Stimulated activated CD4-positive, alpha-beta T cell treated with anti-CD3 and anti-CD28 coated beads, Interleukin-15, amount 100 ng/mL, for 1 hour (primary cell): Measurements from ENCODE around the gene SYNGAP1.
"Not testable (repeated sequence)": the region's sequence is repeated elsewhere in the genome, so short reads cannot be mapped to it uniquely, and the experiment has no call there.

ENCODE experiments used
- DNase-seq, 2 donors: peaks; one replicate each; pipeline ENCODE4 v3.0.0-alpha.2; 2020; ENCODE audit warnings: low read depth in 1 of 2, low spot score in 1 of 2

SYNGAP1 gene

DNA sequence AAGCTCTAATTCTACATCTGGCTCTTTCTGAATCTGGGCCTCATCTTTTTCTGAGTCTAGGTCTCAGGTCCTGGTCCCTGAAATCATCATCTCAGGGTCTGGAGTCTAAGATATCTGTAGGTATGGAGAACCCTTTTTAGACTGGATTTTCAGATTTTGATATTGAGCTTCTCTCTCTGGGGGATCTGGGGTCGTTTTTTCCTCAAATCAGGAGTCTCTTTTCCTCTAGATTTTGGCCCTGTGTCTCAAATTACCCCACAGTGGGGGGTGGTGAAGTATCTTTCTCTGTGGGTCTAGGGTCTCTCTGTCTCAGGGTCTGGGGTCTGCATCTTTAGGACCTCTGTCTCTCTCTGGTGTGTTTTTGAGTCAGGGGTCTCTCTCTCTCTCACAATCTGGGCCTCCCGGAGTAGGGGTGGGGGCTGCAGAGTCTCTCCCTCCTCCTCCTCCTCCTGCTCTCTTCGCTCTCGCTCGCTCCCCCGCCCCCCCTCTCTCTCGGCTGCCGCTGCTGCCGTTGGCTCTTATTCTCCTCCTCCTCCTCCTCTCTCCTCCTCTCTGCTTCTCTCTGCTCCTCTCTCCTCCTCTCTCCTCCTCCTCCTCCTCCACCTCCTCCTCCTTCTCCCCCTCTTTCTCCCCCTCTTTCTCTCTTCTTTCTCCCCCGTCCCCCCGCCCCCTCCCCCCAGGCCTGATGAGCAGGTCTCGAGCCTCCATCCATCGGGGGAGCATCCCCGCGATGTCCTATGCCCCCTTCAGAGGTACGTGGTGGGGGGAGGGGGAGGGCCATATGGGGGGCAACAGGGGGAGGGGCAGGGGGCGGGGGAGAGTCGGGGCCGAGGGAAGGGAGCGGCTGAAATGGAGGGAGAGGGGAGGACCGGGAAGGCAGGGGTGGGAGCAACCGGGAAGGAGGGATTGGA is at the start of gene SYNGAP1:
Gene SYNGAP1, plus strand, starts transcription at position 486 of the 911 bp plus-strand sequence. Its CDS starts 200 bp downstream, at position 686.
- DNase-seq = peak in 1 of 2 donors; percentile 35

DNA sequence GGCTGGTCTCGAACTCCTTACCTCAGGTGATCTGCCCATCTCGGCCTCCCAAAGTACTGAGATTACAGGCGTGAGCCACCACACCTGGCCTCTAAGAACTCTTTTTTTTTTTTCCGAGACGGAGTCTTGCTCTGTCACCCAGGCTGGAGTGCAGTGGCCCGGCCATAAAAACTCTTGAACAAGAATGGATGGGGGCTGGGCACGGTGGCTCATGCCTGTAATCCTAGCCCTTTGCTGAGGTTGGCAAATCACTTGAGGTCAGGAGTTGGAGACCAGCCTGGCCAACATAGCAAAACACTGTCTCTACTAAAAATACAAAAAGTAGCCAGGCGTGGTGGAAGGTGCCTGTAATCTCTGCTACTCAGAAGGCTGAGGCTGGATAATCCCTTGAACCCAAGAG is 48.0 kb upstream of the SYNGAP1 start:
- not testable (repeated sequence) for DNase-seq

DNA sequence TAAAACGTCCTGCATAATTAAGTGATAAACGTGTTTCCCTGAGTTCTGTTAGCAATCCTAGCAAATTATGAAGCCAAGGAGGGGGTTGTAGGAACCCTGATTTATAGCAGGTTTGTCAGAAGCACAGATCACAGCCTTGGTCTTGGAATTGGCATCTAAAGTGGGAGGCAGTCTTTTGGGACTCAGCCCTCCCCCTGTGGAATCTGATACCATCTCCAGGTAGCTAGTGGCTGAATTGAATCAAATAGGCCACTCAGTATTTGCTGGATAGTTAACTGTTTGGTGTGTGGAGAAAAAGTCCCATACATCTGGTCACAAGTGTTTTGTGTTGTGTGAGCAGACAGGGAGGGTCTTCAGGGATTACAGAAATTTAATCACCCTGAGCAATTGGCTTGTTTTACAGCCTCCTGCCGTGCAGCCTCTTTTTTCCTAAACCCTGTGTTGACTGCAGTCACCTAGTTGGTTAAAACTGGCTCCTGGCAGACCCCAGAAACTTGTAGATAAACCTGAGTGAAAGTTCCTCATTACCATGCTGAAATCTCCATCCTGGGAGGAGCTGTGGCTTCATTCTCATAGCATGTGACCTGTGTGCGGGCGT is 47.2 kb upstream of the SYNGAP1 start:
- no peak for DNase-seq

- no peak for DNase-seq
These were observed 45.6 kb upstream of the SYNGAP1 start for GRCh38 chr6:33373960-33374910.

- DNase-seq = no peak
These were observed 44.7 kb upstream of the SYNGAP1 start for GRCh38 chr6:33375143-33375671.

DNA sequence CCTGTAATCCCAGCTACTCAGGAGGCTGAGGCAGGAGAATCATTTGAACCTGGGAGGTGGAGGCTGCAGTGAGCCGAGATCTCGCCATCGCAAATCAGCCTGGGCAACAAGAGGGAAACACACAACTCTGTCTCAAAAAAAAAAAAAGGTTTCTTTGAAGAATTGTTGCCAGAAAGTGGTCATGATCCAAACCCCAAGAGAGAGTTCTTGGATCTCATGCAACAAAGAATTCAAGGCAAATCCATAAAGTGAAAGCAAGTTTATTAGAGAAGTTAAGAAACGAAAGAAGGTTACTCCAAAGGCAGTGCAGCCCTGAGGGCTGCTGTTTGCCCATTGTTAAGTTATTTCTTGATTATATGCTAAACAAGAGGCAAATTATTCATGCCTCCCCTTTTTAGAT is 42.7 kb upstream of the SYNGAP1 start:
- no peak for DNase-seq

- not testable (repeated sequence) for DNase-seq
These were observed 40.7 kb upstream of the SYNGAP1 start for GRCh38 chr6:33379184-33379583.

DNA sequence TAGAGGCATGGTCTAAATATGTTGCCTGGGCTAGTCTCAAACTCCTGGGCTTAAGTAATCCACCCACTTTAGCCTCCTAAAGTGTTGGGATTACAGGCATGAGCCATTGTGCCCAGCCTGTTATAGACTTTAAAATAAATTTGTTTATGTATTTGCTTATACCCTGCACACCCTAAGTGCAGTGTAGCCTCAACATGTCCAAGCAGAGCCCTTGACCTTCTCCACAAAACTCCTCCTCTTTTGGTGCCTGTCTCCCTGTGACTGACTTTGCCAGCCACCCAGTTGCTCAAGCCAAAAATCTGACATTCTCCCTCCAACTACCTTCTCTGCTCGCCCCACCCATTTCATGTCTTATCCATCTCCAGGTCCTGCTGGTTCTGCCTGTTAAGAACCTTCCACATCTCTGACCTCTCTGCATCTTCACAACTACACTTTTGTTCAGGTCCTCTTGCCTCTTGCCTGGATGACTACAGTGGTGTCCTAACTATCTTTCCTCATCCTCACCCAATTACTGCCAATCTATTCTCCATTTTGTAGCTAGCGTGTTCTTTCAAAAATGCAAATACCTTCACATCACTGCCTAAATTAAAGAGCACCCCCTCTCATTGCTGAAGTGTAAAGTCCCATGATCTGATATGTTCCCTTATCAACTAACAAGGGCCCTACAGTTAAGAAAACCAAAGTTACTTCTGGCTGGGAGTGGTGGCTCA is 39.4 kb upstream of the SYNGAP1 start:
- no peak for DNase-seq

DNA sequence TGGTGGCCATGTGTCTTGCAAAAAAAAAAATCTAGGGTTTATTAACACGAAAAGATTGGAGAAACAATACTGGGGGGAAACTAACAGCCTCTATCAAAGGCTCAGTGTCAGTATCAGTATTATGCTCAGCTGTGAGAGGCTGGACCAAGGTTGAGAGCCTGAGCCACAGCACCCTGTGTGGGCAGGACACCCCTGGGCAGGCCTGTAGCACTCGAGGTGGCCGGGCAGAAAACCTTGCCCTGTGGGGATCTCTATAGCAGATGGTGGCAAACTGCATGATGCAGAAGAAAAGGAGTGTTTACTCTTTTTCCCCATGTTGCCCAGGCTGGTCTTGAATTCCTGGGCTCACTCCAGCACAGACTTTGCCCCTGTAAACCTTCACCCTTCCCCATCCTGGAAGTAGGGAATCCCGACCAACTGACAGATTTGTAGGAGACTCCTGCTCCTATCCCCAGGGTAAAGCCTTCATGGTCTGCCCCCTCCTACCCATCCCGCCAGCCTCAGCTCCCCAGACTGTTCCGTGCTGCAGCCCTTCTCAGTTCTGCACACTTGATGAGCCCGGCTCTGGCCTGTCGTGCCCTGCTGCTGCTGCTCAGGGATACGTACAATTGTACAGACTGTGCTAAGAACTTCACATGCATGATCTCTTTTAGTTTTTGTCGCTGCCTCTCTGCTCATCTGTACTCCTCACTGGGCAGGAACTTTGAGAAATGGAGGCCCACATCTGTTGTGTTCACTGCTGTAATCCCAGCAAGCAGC is 36.3 kb upstream of the SYNGAP1 start:
- DNase-seq = no peak

- DNase-seq = no peak
These were observed 35.3 kb upstream of the SYNGAP1 start for GRCh38 chr6:33384581-33385020.

DNA sequence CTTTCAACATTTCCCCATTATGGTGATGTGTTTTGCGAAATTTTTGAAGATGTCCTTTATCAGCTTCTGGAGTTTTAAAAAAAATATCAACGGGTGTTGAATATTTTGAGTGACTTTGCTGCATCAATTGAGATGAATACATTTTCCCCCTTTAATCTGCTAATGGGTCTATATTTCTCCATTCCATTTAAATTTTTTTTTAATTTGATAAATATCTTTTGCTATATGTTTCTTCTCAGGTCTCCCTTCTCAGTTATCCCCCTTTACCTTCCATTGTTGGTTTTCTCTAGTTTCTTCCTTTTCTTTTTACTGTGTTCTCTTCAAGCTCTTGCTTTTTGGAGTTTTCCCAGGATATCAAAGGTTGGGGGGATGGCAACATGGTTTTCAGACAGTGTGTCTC is 29.7 kb upstream of the SYNGAP1 start:
- no peak for DNase-seq

GRCh38 chr6:33390767-33391277 is 29.0 kb upstream of the SYNGAP1 start:
- DNase-seq = no peak

DNA sequence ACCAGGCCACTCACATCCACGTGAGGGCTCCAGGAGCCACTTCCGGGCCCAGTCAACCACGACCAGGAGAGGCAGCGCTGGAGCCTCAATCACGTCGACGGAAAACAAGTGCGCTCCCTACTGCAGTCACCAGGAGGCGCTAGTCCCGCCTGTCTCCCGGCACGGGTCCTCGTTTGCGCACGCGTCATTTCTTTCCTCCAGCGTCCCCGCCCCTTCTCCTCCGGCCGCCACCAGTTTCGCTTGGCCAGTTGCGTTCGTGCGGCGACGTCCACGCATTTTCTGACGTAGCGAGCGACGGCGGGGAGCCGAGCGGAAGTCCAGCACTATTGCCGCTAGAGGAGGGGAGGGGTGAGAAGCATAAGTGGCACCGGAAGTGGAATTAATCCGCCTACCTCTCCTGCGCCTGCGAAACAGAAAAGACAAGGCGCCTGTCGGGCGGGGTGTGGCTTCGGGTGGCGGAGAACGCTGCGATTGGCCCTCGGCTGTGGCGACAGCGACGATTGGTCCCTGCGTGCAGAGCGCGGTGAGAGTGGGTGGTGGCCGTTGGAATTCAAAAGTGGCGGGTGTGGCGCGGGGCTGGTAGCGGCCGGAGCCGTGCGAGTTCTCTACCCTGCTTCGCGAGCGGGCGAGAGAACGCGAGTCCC is 28.5 kb upstream of the SYNGAP1 start, which contains the start of gene KIFC1:
Gene KIFC1, plus strand, starts transcription at position 546 of the 644 bp plus-strand sequence. CDS start 163 bp downstream, outside the sequence.
- DNase-seq = peak; percentile 93 to 97

GRCh38 chr6:33391922-33392594 is 27.8 kb upstream of the SYNGAP1 start:
- no peak for DNase-seq

DNA sequence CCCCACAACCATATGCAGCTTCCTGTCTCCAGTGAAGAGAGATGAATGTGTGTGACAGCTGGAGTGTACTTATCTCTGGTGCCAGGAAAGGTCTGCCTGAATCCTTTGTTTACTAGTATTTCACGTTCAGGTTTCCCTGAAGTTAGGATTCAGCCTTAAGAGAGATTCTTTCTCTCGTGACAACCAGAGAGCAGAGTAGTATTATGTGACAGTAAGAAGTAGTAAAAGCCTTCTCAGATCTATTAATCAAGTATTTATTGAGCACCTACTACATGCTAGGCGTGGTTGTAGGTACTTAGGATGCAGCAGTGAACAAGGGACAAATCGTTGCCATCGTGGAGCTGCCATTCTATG is 27.3 kb upstream of the SYNGAP1 start:
- DNase-seq = no peak

DNA sequence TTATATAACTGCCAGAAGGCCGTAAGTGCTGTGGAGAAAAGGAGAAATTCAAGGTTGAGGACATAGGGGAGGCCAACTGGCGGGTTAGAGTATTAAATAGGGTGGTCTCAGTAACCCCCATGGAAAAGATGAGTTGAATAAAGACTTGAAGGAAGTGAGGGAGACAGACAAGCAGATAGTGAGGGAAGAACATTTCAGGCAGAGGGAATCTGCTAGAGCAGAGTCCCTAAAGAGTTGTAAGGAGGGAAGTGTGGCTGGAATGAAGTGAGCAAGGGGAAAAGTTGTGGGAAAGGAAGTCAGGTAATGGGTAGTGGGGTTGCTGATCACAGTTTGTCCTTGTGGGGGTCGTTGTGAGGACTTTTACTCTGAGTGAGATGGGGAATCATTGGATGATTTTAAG is 26.9 kb upstream of the SYNGAP1 start:
- DNase-seq = no peak

DNA sequence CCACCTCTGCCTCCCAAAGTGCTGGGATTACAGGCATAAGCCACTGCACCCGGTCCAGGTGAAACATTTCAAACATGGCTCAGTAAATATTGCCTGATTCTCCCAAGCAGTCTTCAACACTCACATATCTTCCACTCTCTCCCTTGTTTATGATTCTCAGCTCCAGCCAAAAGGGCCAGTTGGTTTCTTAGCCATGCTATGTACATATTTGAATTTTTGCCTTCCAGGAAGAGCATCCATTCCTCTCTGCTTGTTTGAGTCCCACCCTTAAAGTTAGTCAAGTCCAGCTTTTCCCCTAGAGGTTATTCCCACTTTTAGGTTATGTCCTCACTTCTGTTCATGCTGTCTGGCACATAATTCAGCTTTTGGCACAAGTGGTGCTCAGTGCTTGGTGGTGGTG is 22.3 kb upstream of the SYNGAP1 start:
- no peak for DNase-seq

GRCh38 chr6:33398601-33399000 is 21.3 kb upstream of the SYNGAP1 start:
- DNase-seq = not testable (repeated sequence)
